ENCODE results near the gene GTF3C5. TPM values are rescaled to one million over a fixed set of nuclear protein-coding genes. Genes with fewer than 3 reads are reported as not detected.

The GTF3C5 gene
- total and polyA plus RNA-seq, 2 of the 4 experiments (the other 2 are of a cell fraction), result 49.1 to 52.3 TPM

DNA sequence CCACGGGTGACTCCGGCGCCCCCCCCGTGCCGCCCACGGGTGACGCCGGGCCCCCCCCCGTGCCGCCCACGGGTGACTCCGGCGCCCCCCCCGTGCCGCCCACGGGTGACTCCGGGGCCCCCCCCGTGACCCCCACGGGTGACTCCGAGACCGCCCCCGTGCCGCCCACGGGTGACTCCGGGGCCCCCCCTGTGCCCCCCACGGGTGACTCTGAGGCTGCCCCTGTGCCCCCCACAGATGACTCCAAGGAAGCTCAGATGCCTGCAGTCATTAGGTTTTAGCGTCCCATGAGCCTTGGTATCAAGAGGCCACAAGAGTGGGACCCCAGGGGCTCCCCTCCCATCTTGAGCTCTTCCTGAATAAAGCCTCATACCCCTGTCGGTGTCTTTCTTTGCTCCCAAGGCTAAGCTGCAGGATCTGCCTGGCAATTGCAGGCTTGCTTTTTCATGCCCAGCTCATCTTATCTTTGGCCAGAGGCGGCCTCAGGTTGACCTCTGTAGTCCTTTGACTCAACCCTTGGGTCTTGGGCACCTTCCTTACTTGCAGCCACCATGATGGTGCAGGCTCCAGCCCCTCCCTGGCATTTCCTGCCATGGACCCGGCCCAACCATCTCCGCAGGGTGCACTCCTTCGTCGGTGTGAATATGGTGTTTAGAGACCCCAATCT is 40.8 kb downstream of the GTF3C5 start:
- in situ Hi-C loops (cut with MboI; ENCODE audit: low sequenced_read_pairs), result no loop called here
- H2AK5ac ChIP-seq (ENCODE audit: low read depth, low read length), result no peak overlapping the region
- no peak overlapping the region for H3K27ac ChIP-seq (ENCODE audit: insufficient read depth, low read length)
- no peak overlapping the region for H3K4ac ChIP-seq (ENCODE audit: low read depth, low read length)
- no peak overlapping the region for H4K91ac ChIP-seq (ENCODE audit: insufficient read depth, low read depth, low read length)
- BruUV-seq (replicated peaks), result no TSS peak
- WGBS, 2 experiments (ENCODE audit: extremely low coverage in 2 of 2, insufficient read length in 1 of 2), result 92% methylated on average over 5 of the region's 33 CpGs; no CpG with 5 or more reads in 1 of the 2 experiments
- CTCF ChIA-PET, result no interaction called here
- H3K27me3 ChIP-seq (ENCODE audit: control insufficient read depth, insufficient read depth, low read length), result no peaks in the 10 kb centered on the region
- H3K4me2 ChIP-seq (ENCODE audit: low read depth, low read length), result no peak overlapping the region
- no peaks in the 10 kb centered on the region for H3K9me1 ChIP-seq (ENCODE audit: insufficient read depth, low read length)
- no peak for DNase-seq
- no peak for ATAC-seq (ENCODE audit: low read depth)
- H4K20me1 ChIP-seq (ENCODE audit: insufficient read depth, low read length), result peaks cover 11% of the 10 kb centered on the region; the same call in 1 of the 2 replicates
- no peak overlapping the region for H4K8ac ChIP-seq (ENCODE audit: low read depth in 2 of 2, low read length in 2 of 2)
- H3K18ac ChIP-seq (ENCODE audit: low read depth, low read length), result no peak overlapping the region
- no peaks in the 10 kb centered on the region for H3K79me1 ChIP-seq (ENCODE audit: low read depth in 1 of 2, low read length in 2 of 2)
- TF ChIP-seq BHLHE40 (IDR thresholded peaks at IDR 0.05; ENCODE audit: low read depth, low read length) (no peak), MAZ (IDR thresholded peaks at IDR 0.05; ENCODE audit: borderline replicate concordance, low read depth, low read length) (no peak), FOS (IDR thresholded peaks at IDR 0.05; ENCODE audit: low read depth, low read length) (no peak), RFX5 (IDR thresholded peaks at IDR 0.05; ENCODE audit: low read depth, low read length) (no peak), MAFK (IDR thresholded peaks at IDR 0.05; ENCODE audit: low read depth, low read length) (no peak), SMC3 (IDR thresholded peaks at IDR 0.05; ENCODE audit: low read depth, low read length) (no peak)
- TF ChIP-seq, protein P1, sequence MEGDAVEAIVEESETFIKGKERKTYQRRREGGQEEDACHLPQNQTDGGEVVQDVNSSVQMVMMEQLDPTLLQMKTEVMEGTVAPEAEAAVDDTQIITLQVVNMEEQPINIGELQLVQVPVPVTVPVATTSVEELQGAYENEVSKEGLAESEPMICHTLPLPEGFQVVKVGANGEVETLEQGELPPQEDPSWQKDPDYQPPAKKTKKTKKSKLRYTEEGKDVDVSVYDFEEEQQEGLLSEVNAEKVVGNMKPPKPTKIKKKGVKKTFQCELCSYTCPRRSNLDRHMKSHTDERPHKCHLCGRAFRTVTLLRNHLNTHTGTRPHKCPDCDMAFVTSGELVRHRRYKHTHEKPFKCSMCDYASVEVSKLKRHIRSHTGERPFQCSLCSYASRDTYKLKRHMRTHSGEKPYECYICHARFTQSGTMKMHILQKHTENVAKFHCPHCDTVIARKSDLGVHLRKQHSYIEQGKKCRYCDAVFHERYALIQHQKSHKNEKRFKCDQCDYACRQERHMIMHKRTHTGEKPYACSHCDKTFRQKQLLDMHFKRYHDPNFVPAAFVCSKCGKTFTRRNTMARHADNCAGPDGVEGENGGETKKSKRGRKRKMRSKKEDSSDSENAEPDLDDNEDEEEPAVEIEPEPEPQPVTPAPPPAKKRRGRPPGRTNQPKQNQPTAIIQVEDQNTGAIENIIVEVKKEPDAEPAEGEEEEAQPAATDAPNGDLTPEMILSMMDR (conservative IDR thresholded peaks at IDR 0.05; ENCODE audit: low read depth, low read length), result no peak
- TF ChIP-seq, protein P2, sequence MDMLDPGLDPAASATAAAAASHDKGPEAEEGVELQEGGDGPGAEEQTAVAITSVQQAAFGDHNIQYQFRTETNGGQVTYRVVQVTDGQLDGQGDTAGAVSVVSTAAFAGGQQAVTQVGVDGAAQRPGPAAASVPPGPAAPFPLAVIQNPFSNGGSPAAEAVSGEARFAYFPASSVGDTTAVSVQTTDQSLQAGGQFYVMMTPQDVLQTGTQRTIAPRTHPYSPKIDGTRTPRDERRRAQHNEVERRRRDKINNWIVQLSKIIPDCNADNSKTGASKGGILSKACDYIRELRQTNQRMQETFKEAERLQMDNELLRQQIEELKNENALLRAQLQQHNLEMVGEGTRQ (IDR thresholded peaks at IDR 0.05; ENCODE audit: low read depth, low read length), result no peak
- no peak overlapping the region for H2BK120ac ChIP-seq (ENCODE audit: low read depth, low read length)
- H3K14ac ChIP-seq (replicated peaks; ENCODE audit: low read depth, low read length), result no peak overlapping the region
- H4K5ac ChIP-seq (ENCODE audit: low read depth, low read length), result no peak overlapping the region
- H3K4me1 ChIP-seq (ENCODE audit: control insufficient read depth, insufficient read depth, low read length), result peaks cover 5% of the 10 kb centered on the region; the same call in 1 of the 2 replicates
- H2AK9ac ChIP-seq (replicated peaks; ENCODE audit: low read depth, low read length, poor library complexity), result peak overlapping the region; percentile 24
- no peak overlapping the region for H2AFZ ChIP-seq (replicated peaks; ENCODE audit: low read length, poor library complexity)
- no peak overlapping the region for H2BK20ac ChIP-seq (ENCODE audit: low read depth, low read length)
- POLR2A ChIA-PET (ENCODE audit: unreplicated experiment), result no interaction called here
- H3K9ac ChIP-seq (ENCODE audit: low read depth, low read length), result no peak overlapping the region
- intact Hi-C loops (cut with micrococcal nuclease), result no loop called here
- no peak overlapping the region for H3K23ac ChIP-seq (ENCODE audit: low read depth, low read length)
- no peak overlapping the region for H3K56ac ChIP-seq (ENCODE audit: extremely low read depth, insufficient read depth, low read length)
- no peak overlapping the region for H3K4me3 ChIP-seq (ENCODE audit: insufficient read depth, low read depth, low read length)
- dilution Hi-C loops (cut with HindIII; ENCODE audit: low sequenced_read_pairs, unreplicated experiment), result no loop called here
- H2BK15ac ChIP-seq (ENCODE audit: low read depth, low read length), result no peak overlapping the region
- H3K9me3 ChIP-seq (ENCODE audit: control insufficient read depth, insufficient read depth, low read length), result no peaks in the 10 kb centered on the region
- H2BK5ac ChIP-seq (ENCODE audit: low read depth, low read length, poor library complexity, severe bottlenecking), result no peak overlapping the region
- H3K36me3 ChIP-seq (ENCODE audit: control insufficient read depth, insufficient read depth, low read length), result no peaks in the 10 kb centered on the region; the same call in 1 of the 2 replicates
